Measurements from ENCODE around the gene PTRH1.

The PTRH1 gene

DNA sequence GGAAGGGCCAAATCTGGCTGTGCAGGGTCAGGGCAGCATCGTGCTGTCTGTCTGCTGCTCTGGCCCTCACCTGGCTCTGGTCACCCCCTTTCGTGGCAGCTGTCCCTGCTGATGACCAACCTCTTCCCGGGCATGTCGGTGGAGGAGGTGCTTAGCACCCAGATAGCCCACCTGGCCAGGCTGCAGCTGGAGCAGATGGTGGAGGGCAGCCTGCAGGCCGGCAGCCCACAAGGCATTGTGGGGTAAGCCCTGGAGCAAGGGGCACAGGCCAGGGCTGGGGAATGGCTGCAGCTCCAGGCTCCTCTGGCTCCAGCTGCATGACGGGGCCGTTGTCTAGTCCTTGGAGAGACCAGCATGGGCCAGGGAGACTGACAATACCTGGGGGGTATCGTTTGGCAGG, 11.4 kb upstream of the PTRH1 start:
- peaks cover 18% of the 10 kb centered on the region for H3K27me3 ChIP-seq
- no peak overlapping the region for H3K4me3 ChIP-seq (ENCODE audit: low read depth in 1 of 2, low read length in 1 of 2)
- peaks cover 11% of the 10 kb centered on the region for H3K36me3 ChIP-seq
- H3K27ac ChIP-seq = no peak overlapping the region
- H3K9me3 ChIP-seq = no peaks in the 10 kb centered on the region
- TF ChIP-seq, protein P1, sequence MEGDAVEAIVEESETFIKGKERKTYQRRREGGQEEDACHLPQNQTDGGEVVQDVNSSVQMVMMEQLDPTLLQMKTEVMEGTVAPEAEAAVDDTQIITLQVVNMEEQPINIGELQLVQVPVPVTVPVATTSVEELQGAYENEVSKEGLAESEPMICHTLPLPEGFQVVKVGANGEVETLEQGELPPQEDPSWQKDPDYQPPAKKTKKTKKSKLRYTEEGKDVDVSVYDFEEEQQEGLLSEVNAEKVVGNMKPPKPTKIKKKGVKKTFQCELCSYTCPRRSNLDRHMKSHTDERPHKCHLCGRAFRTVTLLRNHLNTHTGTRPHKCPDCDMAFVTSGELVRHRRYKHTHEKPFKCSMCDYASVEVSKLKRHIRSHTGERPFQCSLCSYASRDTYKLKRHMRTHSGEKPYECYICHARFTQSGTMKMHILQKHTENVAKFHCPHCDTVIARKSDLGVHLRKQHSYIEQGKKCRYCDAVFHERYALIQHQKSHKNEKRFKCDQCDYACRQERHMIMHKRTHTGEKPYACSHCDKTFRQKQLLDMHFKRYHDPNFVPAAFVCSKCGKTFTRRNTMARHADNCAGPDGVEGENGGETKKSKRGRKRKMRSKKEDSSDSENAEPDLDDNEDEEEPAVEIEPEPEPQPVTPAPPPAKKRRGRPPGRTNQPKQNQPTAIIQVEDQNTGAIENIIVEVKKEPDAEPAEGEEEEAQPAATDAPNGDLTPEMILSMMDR (IDR thresholded peaks at IDR 0.05) = no peak
- H3K4me1 ChIP-seq (ENCODE audit: control insufficient read depth in 1 of 2, insufficient read depth in 1 of 2, low read depth in 1 of 2, low read length in 1 of 2) = no peaks in the 10 kb centered on the region

DNA sequence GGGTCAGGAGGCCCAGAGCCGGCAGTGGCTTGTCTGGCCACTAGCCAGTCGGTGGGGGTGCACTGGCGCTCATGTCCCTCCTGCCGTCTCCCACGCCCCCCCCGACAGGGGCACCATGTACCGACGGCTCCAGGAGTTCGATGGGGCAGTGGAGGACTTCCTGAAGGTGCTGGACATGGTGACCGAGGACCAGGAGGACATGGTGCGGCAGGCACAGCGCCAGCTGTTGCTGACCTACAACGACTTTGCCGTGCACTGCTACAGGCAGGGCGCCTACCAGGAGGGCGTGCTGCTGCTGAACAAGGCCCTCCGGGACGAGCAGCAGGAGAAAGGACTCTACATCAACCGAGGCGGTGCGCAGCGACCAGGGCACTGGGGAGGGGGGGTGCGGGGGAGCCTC, 8.5 kb upstream of the PTRH1 start:
- Histone ChIP-seq H3K4me3 (ENCODE audit: low read depth in 1 of 2, low read length in 1 of 2) (no peak overlapping the region), H3K4me1 (ENCODE audit: control insufficient read depth in 1 of 2, insufficient read depth in 1 of 2, low read depth in 1 of 2, low read length in 1 of 2) (no peaks in the 10 kb centered on the region), H3K36me3 (no peaks in the 10 kb centered on the region), H3K27ac (no peak overlapping the region), H3K9me3 (no peaks in the 10 kb centered on the region), H3K27me3 (peaks cover 18% of the 10 kb centered on the region)
- TF ChIP-seq, protein P1 (IDR thresholded peaks at IDR 0.05) = no peak

DNA sequence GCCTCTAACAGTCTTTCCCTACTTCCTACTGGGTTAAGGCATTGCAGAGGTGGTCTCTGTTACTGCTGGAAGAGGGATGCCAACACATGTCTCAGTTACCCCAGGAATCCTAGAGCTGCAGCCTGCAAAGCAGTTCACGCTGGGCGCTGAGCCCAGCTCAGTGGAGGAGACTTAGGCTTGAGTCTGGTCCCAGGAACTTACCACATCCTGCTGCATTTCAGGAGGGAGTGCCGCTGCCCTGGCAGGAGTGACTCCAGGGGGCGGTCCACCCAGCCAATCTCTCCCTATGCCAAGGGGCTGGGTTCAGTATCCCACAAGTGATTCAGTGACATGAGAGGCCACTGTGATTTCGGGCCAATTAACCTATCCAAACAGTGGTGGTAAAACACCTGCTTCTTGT, 8.0 kb upstream of the PTRH1 start:
- H3K9me3 ChIP-seq = no peaks in the 10 kb centered on the region
- peaks cover 18% of the 10 kb centered on the region for H3K27me3 ChIP-seq
- H3K4me3 ChIP-seq (ENCODE audit: low read depth in 1 of 2, low read length in 1 of 2) = no peak overlapping the region
- no peak overlapping the region for H3K27ac ChIP-seq
- TF ChIP-seq, protein P1 (IDR thresholded peaks at IDR 0.05) = no peak
- H3K4me1 ChIP-seq (ENCODE audit: control insufficient read depth in 1 of 2, insufficient read depth in 1 of 2, low read depth in 1 of 2, low read length in 1 of 2) = no peaks in the 10 kb centered on the region
- H3K36me3 ChIP-seq = no peaks in the 10 kb centered on the region

DNA sequence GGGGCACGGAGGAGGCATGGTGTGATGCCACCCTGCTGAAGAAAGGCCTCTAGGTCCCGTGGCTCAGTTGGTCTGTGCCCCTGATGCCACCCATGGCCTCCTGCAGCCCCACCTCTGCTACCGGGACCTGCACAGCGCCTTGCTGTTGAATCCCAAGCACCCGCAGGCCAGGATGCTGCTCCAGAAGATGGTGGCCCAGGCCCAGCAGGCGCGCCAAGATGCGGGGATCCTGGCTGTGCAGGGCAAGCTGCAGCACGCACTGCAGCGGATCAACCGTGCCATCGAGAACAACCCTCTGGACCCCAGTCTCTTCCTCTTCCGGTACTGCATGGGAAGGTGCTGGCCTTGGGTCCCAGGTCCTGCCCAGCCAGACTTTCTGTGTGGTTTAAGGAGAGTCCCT, 7.5 kb upstream of the PTRH1 start:
- TF ChIP-seq, protein P1 (IDR thresholded peaks at IDR 0.05) = no peak

DNA sequence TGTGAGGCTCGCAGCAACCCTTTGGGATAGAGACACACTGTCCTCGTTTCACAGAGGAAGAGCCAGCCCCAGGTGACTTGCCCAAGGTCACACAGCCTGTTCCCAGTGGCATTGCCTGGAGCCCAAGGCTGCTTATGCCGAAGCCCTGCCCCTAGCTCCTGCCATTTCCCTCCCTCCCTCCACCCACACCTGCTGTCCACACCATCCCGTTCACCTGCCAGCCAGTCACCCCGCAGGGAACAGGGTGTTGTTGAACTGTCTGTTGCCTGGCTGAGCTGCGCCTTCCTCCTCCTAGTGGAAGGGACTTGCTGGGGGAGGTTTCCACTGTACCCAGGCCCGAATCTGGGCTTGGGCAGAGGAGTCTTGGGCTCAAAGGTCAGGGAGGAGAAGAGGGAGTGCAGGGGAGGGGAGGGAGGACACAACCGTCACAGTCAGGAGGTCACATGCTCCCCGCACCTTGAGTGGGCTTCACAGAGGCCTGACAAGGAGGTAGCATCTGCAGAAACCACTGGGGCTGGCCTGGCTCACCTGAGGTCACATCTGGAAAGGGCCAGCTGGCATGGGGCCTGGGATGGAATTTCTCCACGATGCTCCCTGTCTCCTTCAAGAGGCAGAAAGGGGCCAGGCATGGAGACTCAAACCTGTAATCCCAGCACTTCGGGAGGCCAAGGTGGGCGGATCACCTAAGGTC, 6.7 kb upstream of the PTRH1 start:
- Histone ChIP-seq H3K4me3 (ENCODE audit: low read depth in 1 of 2, low read length in 1 of 2) (no peak overlapping the region), H3K9me3 (no peaks in the 10 kb centered on the region), H3K36me3 (no peaks in the 10 kb centered on the region), H3K27me3 (peaks cover 18% of the 10 kb centered on the region), H3K4me1 (ENCODE audit: control insufficient read depth in 1 of 2, insufficient read depth in 1 of 2, low read depth in 1 of 2, low read length in 1 of 2) (no peaks in the 10 kb centered on the region), H3K27ac (no peak overlapping the region)
- TF ChIP-seq, protein P1 (IDR thresholded peaks at IDR 0.05) = no peak

More for the DNA sequence above, 7.5 kb upstream of the PTRH1 start:
- Histone ChIP-seq H3K27me3 (peaks cover 18% of the 10 kb centered on the region), H3K4me3 (ENCODE audit: low read depth in 1 of 2, low read length in 1 of 2) (no peak overlapping the region), H3K9me3 (no peaks in the 10 kb centered on the region), H3K27ac (no peak overlapping the region), H3K36me3 (no peaks in the 10 kb centered on the region), H3K4me1 (ENCODE audit: control insufficient read depth in 1 of 2, insufficient read depth in 1 of 2, low read depth in 1 of 2, low read length in 1 of 2) (no peaks in the 10 kb centered on the region)

Data from neutrophil (primary cell).